NCI-H2227 (cell line): Measurements from ENCODE around the gene PPP2R5E.
"Not testable (repeated sequence)": the region's sequence is repeated elsewhere in the genome, so short reads cannot be mapped to it uniquely, and the experiment has no call there.

Experiments used
- DNase-seq: peaks from one replicate; lab custom pipeline; 2025; ENCODE audit not compliant: unreplicated experiment; lab: John Stamatoyannopoulos, UW

PPP2R5E gene

GRCh38 chr14:63523735-63524426 is 19.3 kb downstream of the PPP2R5E start:
- DNase-seq: no peak

- DNase-seq: not testable (repeated sequence)
Measured at GRCh38 chr14:63522511-63522910, 20.7 kb downstream of the PPP2R5E start.

- DNase-seq: no peak
Measured at GRCh38 chr14:63517354-63517753, 25.8 kb downstream of the PPP2R5E start.

GRCh38 chr14:63515240-63515639 is 27.9 kb downstream of the PPP2R5E start:
- no peak for DNase-seq

GRCh38 chr14:63513756-63514155 is 29.4 kb downstream of the PPP2R5E start:
- no peak for DNase-seq

- no peak for DNase-seq
Measured at GRCh38 chr14:63512861-63513260, 30.3 kb downstream of the PPP2R5E start.

GRCh38 chr14:63510538-63510937 is 32.6 kb downstream of the PPP2R5E start:
- no peak for DNase-seq

- no peak for DNase-seq
Measured at GRCh38 chr14:63508033-63508432, 35.1 kb downstream of the PPP2R5E start.

GRCh38 chr14:63504648-63505047 is 38.5 kb downstream of the PPP2R5E start:
- DNase-seq: no peak

- no peak for DNase-seq
Measured at GRCh38 chr14:63501429-63501828, 41.7 kb downstream of the PPP2R5E start.

- no peak for DNase-seq
Measured at GRCh38 chr14:63499701-63500250, 43.4 kb downstream of the PPP2R5E start.

- DNase-seq: no peak
Measured at GRCh38 chr14:63496837-63497400, 46.3 kb downstream of the PPP2R5E start.

GRCh38 chr14:63493246-63493645 is 49.9 kb downstream of the PPP2R5E start:
- DNase-seq: peak; percentile 75

GRCh38 chr14:63492391-63492790 is 50.8 kb downstream of the PPP2R5E start:
- no peak for DNase-seq

GRCh38 chr14:63487724-63488123 is 55.5 kb downstream of the PPP2R5E start:
- DNase-seq: no peak

- no peak for DNase-seq
Measured at GRCh38 chr14:63486738-63487137, 56.4 kb downstream of the PPP2R5E start.

GRCh38 chr14:63483315-63483714 is 59.9 kb downstream of the PPP2R5E start:
- no peak for DNase-seq

- no peak for DNase-seq
Measured at GRCh38 chr14:63480599-63480998, 62.6 kb downstream of the PPP2R5E start.

GRCh38 chr14:63478437-63478852 is 64.7 kb downstream of the PPP2R5E start:
- no peak for DNase-seq

- DNase-seq: no peak
Measured at GRCh38 chr14:63478010-63478409, 65.2 kb downstream of the PPP2R5E start.

GRCh38 chr14:63477556-63477955 is 65.6 kb downstream of the PPP2R5E start:
- no peak for DNase-seq

GRCh38 chr14:63475761-63476160 is 67.4 kb downstream of the PPP2R5E start:
- no peak for DNase-seq

- DNase-seq: no peak
Measured at GRCh38 chr14:63474844-63475243, 68.3 kb downstream of the PPP2R5E start.
